Neural crest cell (in vitro differentiated cells): ENCODE data around the gene F2. TPM values are rescaled to one million over a fixed set of nuclear protein-coding genes. Genes with fewer than 3 reads are reported as not detected.

ENCODE experiments used
- DNase-seq: peaks from one replicate; pipeline ENCODE4 v3.0.0; 2021; ENCODE audit warnings: low read depth, mixed read lengths, low spot score
- H3K27ac Mint-ChIP-seq: one replicate; pipeline ENCODE4 v1.8.0; 2021; ENCODE audit warnings: mild to moderate bottlenecking, mixed read lengths; ENCODE audit not compliant: unreplicated experiment
- H3K27me3 Mint-ChIP-seq: 2 replicates; pipeline ENCODE4 v1.8.0; 2021; ENCODE audit warnings: low read depth, mild to moderate bottlenecking, mixed read lengths
- H3K36me3 Mint-ChIP-seq: 2 replicates; pipeline ENCODE4 v1.8.0; 2021; ENCODE audit warnings: low read depth, mild to moderate bottlenecking, mixed read lengths
- H3K4me1 Mint-ChIP-seq: 2 replicates; pipeline ENCODE4 v1.8.0; 2021; ENCODE audit warnings: mixed read lengths
- H3K4me3 Mint-ChIP-seq: one replicate; pipeline ENCODE4 v1.8.0; 2021; ENCODE audit warnings: mild to moderate bottlenecking, mixed read lengths
- H3K9me3 Mint-ChIP-seq: 2 replicates; pipeline ENCODE4 v1.8.0; 2021; ENCODE audit warnings: mixed read lengths
- microRNA-seq: library from miRNA; unstranded; fragments of <30 nt; microRNA quantifications from one replicate; pipeline ENCODE4, GENCODE V29; 2020
- total RNA-seq: library from RNA; stranded (reverse); gene quantifications from 2 replicates; pipeline ENCODE4 v1.2.1, GENCODE V29; 2021
- TF ChIP-seq, protein P1 (sequence below): fragments of 200-600 bp; sonication (generic); conservative IDR thresholded peaks from 2 replicates; pipeline ENCODE4 v1.5.0; 2021; ENCODE audit warnings: antibody characterized with exemption, mild to moderate bottlenecking

Gene F2
- total RNA-seq, 1 donor from 2014 or later = not detected

DNA sequence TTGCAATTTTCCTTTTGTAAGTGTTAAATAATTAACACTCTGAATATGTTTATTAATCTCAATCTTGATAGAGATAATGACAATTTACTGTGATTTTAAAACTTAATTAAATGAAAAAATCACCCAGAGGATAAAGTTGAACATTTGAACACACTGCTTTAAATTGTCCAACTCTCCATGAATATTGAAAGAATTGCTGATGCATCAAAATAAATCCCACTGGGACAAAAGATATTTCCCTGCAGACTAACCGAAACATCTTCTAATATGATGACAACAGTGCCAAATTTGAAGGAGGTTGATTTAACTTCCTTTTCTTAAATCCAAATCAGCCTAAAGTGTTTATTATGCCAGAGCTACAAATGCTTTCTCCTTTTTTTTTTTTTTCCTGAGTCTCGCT lies 47.6 kb downstream of the F2 start:
- H3K9me3 Mint-ChIP-seq = no peaks in the 10 kb centered on the region
- peaks cover 19% of the 10 kb centered on the region for H3K36me3 Mint-ChIP-seq
- TF ChIP-seq, protein P1, sequence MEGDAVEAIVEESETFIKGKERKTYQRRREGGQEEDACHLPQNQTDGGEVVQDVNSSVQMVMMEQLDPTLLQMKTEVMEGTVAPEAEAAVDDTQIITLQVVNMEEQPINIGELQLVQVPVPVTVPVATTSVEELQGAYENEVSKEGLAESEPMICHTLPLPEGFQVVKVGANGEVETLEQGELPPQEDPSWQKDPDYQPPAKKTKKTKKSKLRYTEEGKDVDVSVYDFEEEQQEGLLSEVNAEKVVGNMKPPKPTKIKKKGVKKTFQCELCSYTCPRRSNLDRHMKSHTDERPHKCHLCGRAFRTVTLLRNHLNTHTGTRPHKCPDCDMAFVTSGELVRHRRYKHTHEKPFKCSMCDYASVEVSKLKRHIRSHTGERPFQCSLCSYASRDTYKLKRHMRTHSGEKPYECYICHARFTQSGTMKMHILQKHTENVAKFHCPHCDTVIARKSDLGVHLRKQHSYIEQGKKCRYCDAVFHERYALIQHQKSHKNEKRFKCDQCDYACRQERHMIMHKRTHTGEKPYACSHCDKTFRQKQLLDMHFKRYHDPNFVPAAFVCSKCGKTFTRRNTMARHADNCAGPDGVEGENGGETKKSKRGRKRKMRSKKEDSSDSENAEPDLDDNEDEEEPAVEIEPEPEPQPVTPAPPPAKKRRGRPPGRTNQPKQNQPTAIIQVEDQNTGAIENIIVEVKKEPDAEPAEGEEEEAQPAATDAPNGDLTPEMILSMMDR = no peak
- H3K4me1 Mint-ChIP-seq = no peaks in the 10 kb centered on the region
- H3K4me3 Mint-ChIP-seq = no peak overlapping the region
- DNase-seq = no peak
- no peak overlapping the region for H3K27ac Mint-ChIP-seq
- H3K27me3 Mint-ChIP-seq = no peaks in the 10 kb centered on the region

- Mint-ChIP-seq H3K9me3 (no peaks in the 10 kb centered on the region), H3K27me3 (no peaks in the 10 kb centered on the region), H3K36me3 (peaks cover 18% of the 10 kb centered on the region), H3K4me3 (no peak overlapping the region), H3K4me1 (no peaks in the 10 kb centered on the region), H3K27ac (no peak overlapping the region)
- TF ChIP-seq, protein P1 = no peak
- DNase-seq = no peak
Observed at GRCh38 chr11:46769636-46770221, 50.7 kb downstream of the F2 start.

GRCh38 chr11:46776878-46777277 lies 57.9 kb downstream of the F2 start:
- TF ChIP-seq, protein P1 = no peak
- Mint-ChIP-seq H3K27ac (no peak overlapping the region), H3K4me3 (no peak overlapping the region), H3K9me3 (no peaks in the 10 kb centered on the region), H3K36me3 (peaks cover 37% of the 10 kb centered on the region), H3K27me3 (no peaks in the 10 kb centered on the region), H3K4me1 (no peaks in the 10 kb centered on the region)
- no peak for DNase-seq

DNA sequence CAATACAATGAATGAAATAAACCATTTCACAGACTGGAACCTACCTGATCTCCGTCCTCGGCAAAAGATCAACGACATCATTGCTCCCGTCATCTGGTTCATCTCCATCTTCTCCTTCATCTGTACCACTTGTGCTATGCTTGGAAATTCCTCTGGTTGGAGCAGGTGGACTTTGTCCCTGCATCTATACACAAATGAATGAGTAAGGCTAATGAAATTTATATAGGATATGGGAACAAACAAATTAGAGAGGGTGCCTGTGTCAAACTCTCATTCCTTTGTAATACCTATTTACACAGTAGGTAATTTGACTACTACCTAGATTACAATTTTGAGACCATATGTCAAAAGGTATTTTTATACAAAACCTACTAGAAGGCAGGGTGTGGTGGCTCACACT lies 59.4 kb downstream of the F2 start:
- no peak overlapping the region for H3K27ac Mint-ChIP-seq
- no peak overlapping the region for H3K4me3 Mint-ChIP-seq
- no peaks in the 10 kb centered on the region for H3K4me1 Mint-ChIP-seq
- H3K9me3 Mint-ChIP-seq = no peaks in the 10 kb centered on the region
- no peaks in the 10 kb centered on the region for H3K27me3 Mint-ChIP-seq
- TF ChIP-seq, protein P1 = no peak
- DNase-seq = no peak
- peaks cover 37% of the 10 kb centered on the region for H3K36me3 Mint-ChIP-seq

Small RNAs within 50 kb of the gene (microRNA-seq; reads per million reads assigned to microRNA genes)
- 11.3 reads per million, percentile 21 among the genes with 10 or more reads in this experiment for gene MIR5582

Other genes with a start within 250 kb of the F2 start
- 42.6 and 45.8 TPM in 2 replicates for gene AMBRA1, start 125.2 kb upstream of the F2 start, total RNA-seq
- gene HARBI1, start 102.0 kb upstream of the F2 start, total RNA-seq = 7.6 and 8.0 TPM in 2 replicates
- 51.3 and 51.9 TPM in 2 replicates for gene ATG13, start 101.7 kb upstream of the F2 start, total RNA-seq
- 31.9 and 32.2 TPM in 2 replicates for gene ARHGAP1, start 18.6 kb upstream of the F2 start, total RNA-seq
- gene ZNF408, start 18.2 kb upstream of the F2 start, total RNA-seq = 13.7 and 15.3 TPM in 2 replicates
- gene CKAP5, start 127.1 kb downstream of the F2 start, total RNA-seq = 253 TPM in 2 replicates
- gene LRP4, start 199.3 kb downstream of the F2 start, total RNA-seq = 23.5 and 24.5 TPM in 2 replicates
- 58.5 and 60.1 TPM in 2 replicates for gene CSTPP1, start 217.5 kb downstream of the F2 start, total RNA-seq